GM20000 (cell line): Measurements from ENCODE around the gene ATP2A3.

Experiments used
- DNase-seq: peaks from one replicate; pipeline ENCODE4 v3.0.0; 2012; ENCODE audit warnings: low spot score
- CTCF ChIP-seq: IDR thresholded peaks from 2 replicates; pipeline ENCODE4 v1.5.1; 2012; ENCODE audit warnings: mild to moderate bottlenecking, control low read depth; ENCODE audit errors: extremely low read depth, missing control alignments

The ATP2A3 gene

GRCh38 chr17:3954976-3955672 is 9.1 kb downstream of the ATP2A3 start:
- DNase-seq: no peak
- no peak for TF ChIP-seq CTCF

- no peak for TF ChIP-seq CTCF
- no peak for DNase-seq
Measured at GRCh38 chr17:3954086-3954485, 10.2 kb downstream of the ATP2A3 start.

- no peak for TF ChIP-seq CTCF
- DNase-seq: no peak
Measured at GRCh38 chr17:3953542-3953941, 10.7 kb downstream of the ATP2A3 start.

- DNase-seq: no peak
- TF ChIP-seq CTCF: no peak
Measured at GRCh38 chr17:3952186-3952585, 12.1 kb downstream of the ATP2A3 start.

- no peak for DNase-seq
- no peak for TF ChIP-seq CTCF
Measured at GRCh38 chr17:3951420-3951819, 12.8 kb downstream of the ATP2A3 start.

GRCh38 chr17:3951003-3951402 is 13.2 kb downstream of the ATP2A3 start:
- DNase-seq: no peak
- no peak for TF ChIP-seq CTCF

GRCh38 chr17:3950584-3950983 is 13.7 kb downstream of the ATP2A3 start:
- DNase-seq: no peak
- TF ChIP-seq CTCF: no peak
